ENCODE measurements around the gene FBXW10.
"Not testable (repeated sequence)": the region's sequence is repeated elsewhere in the genome, so short reads cannot be mapped to it uniquely, and the experiment has no call there.

FBXW10 gene

GRCh38 chr17:18755969-18756368, 12.1 kb downstream of the FBXW10 start:
- not testable (repeated sequence) for H3K9ac ChIP-seq (ENCODE audit: low read depth in 1 of 2, low read length in 2 of 2); H3K9me3 ChIP-seq (ENCODE audit: control insufficient read depth in 2 of 2, low read length in 2 of 2); H3K4me1 ChIP-seq (ENCODE audit: control insufficient read depth in 2 of 2, insufficient read depth in 2 of 2, low read length in 2 of 2); H3K4me3 ChIP-seq (ENCODE audit: low read length in 2 of 2); H3K27ac ChIP-seq (ENCODE audit: low read depth in 2 of 2, low read length in 2 of 2); H3K36me3 ChIP-seq (ENCODE audit: control insufficient read depth in 2 of 2, insufficient read depth in 2 of 2, low read length in 2 of 2); H3K27me3 ChIP-seq (ENCODE audit: control insufficient read depth in 2 of 2, insufficient read depth in 2 of 2, low read length in 2 of 2)

GRCh38 chr17:18757368-18758044, 13.7 kb downstream of the FBXW10 start:
- not testable (repeated sequence) for H3K36me3 ChIP-seq (ENCODE audit: control insufficient read depth in 2 of 2, insufficient read depth in 2 of 2, low read length in 2 of 2); H3K9ac ChIP-seq (ENCODE audit: low read depth in 1 of 2, low read length in 2 of 2); H3K27ac ChIP-seq (ENCODE audit: low read depth in 2 of 2, low read length in 2 of 2); H3K4me1 ChIP-seq (ENCODE audit: control insufficient read depth in 2 of 2, insufficient read depth in 2 of 2, low read length in 2 of 2); H3K9me3 ChIP-seq (ENCODE audit: control insufficient read depth in 2 of 2, low read length in 2 of 2); H3K27me3 ChIP-seq (ENCODE audit: control insufficient read depth in 2 of 2, insufficient read depth in 2 of 2, low read length in 2 of 2); H3K4me3 ChIP-seq (ENCODE audit: low read length in 2 of 2)

GRCh38 chr17:18758344-18758743, 14.5 kb downstream of the FBXW10 start:
- not testable (repeated sequence) for H3K27me3 ChIP-seq (ENCODE audit: control insufficient read depth in 2 of 2, insufficient read depth in 2 of 2, low read length in 2 of 2); H3K4me3 ChIP-seq (ENCODE audit: low read length in 2 of 2); H3K9me3 ChIP-seq (ENCODE audit: control insufficient read depth in 2 of 2, low read length in 2 of 2); H3K4me1 ChIP-seq (ENCODE audit: control insufficient read depth in 2 of 2, insufficient read depth in 2 of 2, low read length in 2 of 2); H3K36me3 ChIP-seq (ENCODE audit: control insufficient read depth in 2 of 2, insufficient read depth in 2 of 2, low read length in 2 of 2); H3K9ac ChIP-seq (ENCODE audit: low read depth in 1 of 2, low read length in 2 of 2); H3K27ac ChIP-seq (ENCODE audit: low read depth in 2 of 2, low read length in 2 of 2)

GRCh38 chr17:18760221-18760620, 16.4 kb downstream of the FBXW10 start:
- H3K27me3 ChIP-seq (ENCODE audit: control insufficient read depth in 2 of 2, insufficient read depth in 2 of 2, low read length in 2 of 2); H3K4me1 ChIP-seq (ENCODE audit: control insufficient read depth in 2 of 2, insufficient read depth in 2 of 2, low read length in 2 of 2); H3K9me3 ChIP-seq (ENCODE audit: control insufficient read depth in 2 of 2, low read length in 2 of 2); H3K27ac ChIP-seq (ENCODE audit: low read depth in 2 of 2, low read length in 2 of 2); H3K4me3 ChIP-seq (ENCODE audit: low read length in 2 of 2); H3K9ac ChIP-seq (ENCODE audit: low read depth in 1 of 2, low read length in 2 of 2); H3K36me3 ChIP-seq (ENCODE audit: control insufficient read depth in 2 of 2, insufficient read depth in 2 of 2, low read length in 2 of 2): not testable (repeated sequence)

DNA sequence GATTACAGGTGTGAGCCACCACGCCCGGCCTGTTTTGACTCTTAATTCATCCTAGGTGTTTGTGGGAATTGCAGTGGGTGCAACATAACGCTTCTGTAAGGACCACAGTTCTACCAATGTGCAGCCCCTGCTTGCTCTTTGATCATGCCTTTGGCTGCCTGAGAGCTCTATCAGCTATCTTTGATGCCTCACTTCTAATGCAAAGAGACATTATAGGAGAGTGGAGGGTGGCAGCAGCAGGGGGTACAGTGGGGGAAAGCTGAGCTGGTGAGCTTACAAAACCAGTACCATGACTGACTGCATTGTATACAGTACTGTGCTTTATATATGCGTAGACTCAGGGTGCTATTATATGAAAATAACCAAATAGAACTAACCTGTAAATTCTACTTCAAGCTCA, 26.7 kb downstream of the FBXW10 start:
- H3K9me3 ChIP-seq (ENCODE audit: control insufficient read depth in 2 of 2, low read length in 2 of 2); H3K4me3 ChIP-seq (ENCODE audit: low read length in 2 of 2); H3K9ac ChIP-seq (ENCODE audit: low read depth in 1 of 2, low read length in 2 of 2); H3K36me3 ChIP-seq (ENCODE audit: control insufficient read depth in 2 of 2, insufficient read depth in 2 of 2, low read length in 2 of 2); H3K27ac ChIP-seq (ENCODE audit: low read depth in 2 of 2, low read length in 2 of 2); H3K4me1 ChIP-seq (ENCODE audit: control insufficient read depth in 2 of 2, insufficient read depth in 2 of 2, low read length in 2 of 2); H3K27me3 ChIP-seq (ENCODE audit: control insufficient read depth in 2 of 2, insufficient read depth in 2 of 2, low read length in 2 of 2): not testable (repeated sequence)

- not testable (repeated sequence) for H3K4me1 ChIP-seq (ENCODE audit: control insufficient read depth in 2 of 2, insufficient read depth in 2 of 2, low read length in 2 of 2); H3K36me3 ChIP-seq (ENCODE audit: control insufficient read depth in 2 of 2, insufficient read depth in 2 of 2, low read length in 2 of 2); H3K9ac ChIP-seq (ENCODE audit: low read depth in 1 of 2, low read length in 2 of 2); H3K27ac ChIP-seq (ENCODE audit: low read depth in 2 of 2, low read length in 2 of 2); H3K27me3 ChIP-seq (ENCODE audit: control insufficient read depth in 2 of 2, insufficient read depth in 2 of 2, low read length in 2 of 2); H3K9me3 ChIP-seq (ENCODE audit: control insufficient read depth in 2 of 2, low read length in 2 of 2); H3K4me3 ChIP-seq (ENCODE audit: low read length in 2 of 2)
Measured at GRCh38 chr17:18771066-18771465, 27.2 kb downstream of the FBXW10 start.

- Histone ChIP-seq H3K4me3 (ENCODE audit: low read length in 2 of 2) (no peak overlapping the region), H3K36me3 (ENCODE audit: control insufficient read depth in 2 of 2, insufficient read depth in 2 of 2, low read length in 2 of 2) (no peaks in the 10 kb centered on the region), H3K9ac (ENCODE audit: low read depth in 1 of 2, low read length in 2 of 2) (no peak overlapping the region), H3K27ac (ENCODE audit: low read depth in 2 of 2, low read length in 2 of 2) (no peak overlapping the region), H3K9me3 (ENCODE audit: control insufficient read depth in 2 of 2, low read length in 2 of 2) (no peaks in the 10 kb centered on the region), H3K4me1 (ENCODE audit: control insufficient read depth in 2 of 2, insufficient read depth in 2 of 2, low read length in 2 of 2) (no peaks in the 10 kb centered on the region), H3K27me3 (ENCODE audit: control insufficient read depth in 2 of 2, insufficient read depth in 2 of 2, low read length in 2 of 2) (no peaks in the 10 kb centered on the region)
Measured at GRCh38 chr17:18772471-18772870, 28.6 kb downstream of the FBXW10 start.

- not testable (repeated sequence) for H3K27me3 ChIP-seq (ENCODE audit: control insufficient read depth in 2 of 2, insufficient read depth in 2 of 2, low read length in 2 of 2); H3K36me3 ChIP-seq (ENCODE audit: control insufficient read depth in 2 of 2, insufficient read depth in 2 of 2, low read length in 2 of 2); H3K9me3 ChIP-seq (ENCODE audit: control insufficient read depth in 2 of 2, low read length in 2 of 2); H3K4me1 ChIP-seq (ENCODE audit: control insufficient read depth in 2 of 2, insufficient read depth in 2 of 2, low read length in 2 of 2)
- peak within 1 kb of the TSS; percentile 56 to 81 for H3K9ac ChIP-seq (ENCODE audit: low read depth in 1 of 2, low read length in 2 of 2)
- H3K4me3 ChIP-seq (ENCODE audit: low read length in 2 of 2), result peak within 1 kb of the TSS; percentile 61 to 64
- peak within 1 kb of the TSS; percentile 71 to 72 for H3K27ac ChIP-seq (ENCODE audit: low read depth in 2 of 2, low read length in 2 of 2)
Measured at GRCh38 chr17:18780991-18781718, 37.3 kb downstream of the FBXW10 start, which contains the start of gene TVP23B. Gene TVP23B, plus strand, starts transcription at chr17:18781183. Its CDS starts 111 bp downstream, at chr17:18781294.

DNA sequence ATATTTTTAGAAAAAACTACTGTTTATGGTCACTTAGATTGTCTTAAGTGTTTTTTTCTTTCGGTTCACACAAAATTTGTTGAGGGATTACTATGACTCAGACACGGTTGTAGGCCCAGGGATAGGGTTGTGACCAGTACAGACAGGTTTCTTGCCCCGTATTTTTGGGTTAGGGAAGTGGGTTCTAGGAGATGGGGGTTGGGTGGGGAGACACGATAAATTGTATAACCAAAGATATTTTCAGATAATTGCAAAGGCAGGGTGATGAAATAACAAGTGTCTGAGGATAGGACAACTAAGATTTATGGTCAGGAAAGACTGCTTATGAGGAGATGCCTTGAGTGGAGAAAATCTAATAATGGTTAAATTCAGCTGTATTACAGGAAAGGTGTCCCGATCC, 38.0 kb downstream of the FBXW10 start:
- not testable (repeated sequence) for H3K27me3 ChIP-seq (ENCODE audit: control insufficient read depth in 2 of 2, insufficient read depth in 2 of 2, low read length in 2 of 2); H3K4me1 ChIP-seq (ENCODE audit: control insufficient read depth in 2 of 2, insufficient read depth in 2 of 2, low read length in 2 of 2); H3K36me3 ChIP-seq (ENCODE audit: control insufficient read depth in 2 of 2, insufficient read depth in 2 of 2, low read length in 2 of 2); H3K9me3 ChIP-seq (ENCODE audit: control insufficient read depth in 2 of 2, low read length in 2 of 2); H3K27ac ChIP-seq (ENCODE audit: low read depth in 2 of 2, low read length in 2 of 2); H3K9ac ChIP-seq (ENCODE audit: low read depth in 1 of 2, low read length in 2 of 2)
- H3K4me3 ChIP-seq (ENCODE audit: low read length in 2 of 2), result peak overlapping the region; percentile 61 to 64

- not testable (repeated sequence) for H3K27ac ChIP-seq (ENCODE audit: low read depth in 2 of 2, low read length in 2 of 2); H3K4me3 ChIP-seq (ENCODE audit: low read length in 2 of 2); H3K9me3 ChIP-seq (ENCODE audit: control insufficient read depth in 2 of 2, low read length in 2 of 2); H3K27me3 ChIP-seq (ENCODE audit: control insufficient read depth in 2 of 2, insufficient read depth in 2 of 2, low read length in 2 of 2); H3K4me1 ChIP-seq (ENCODE audit: control insufficient read depth in 2 of 2, insufficient read depth in 2 of 2, low read length in 2 of 2); H3K9ac ChIP-seq (ENCODE audit: low read depth in 1 of 2, low read length in 2 of 2); H3K36me3 ChIP-seq (ENCODE audit: control insufficient read depth in 2 of 2, insufficient read depth in 2 of 2, low read length in 2 of 2)
Measured at GRCh38 chr17:18785933-18786332, 42.1 kb downstream of the FBXW10 start.

Data from mucosa of rectum (tissue), 2 donors.